Activated naive CD8-positive, alpha-beta T cell treated with anti-CD3 and anti-CD28 coated beads for 36 hours (primary cell): ENCODE data around the gene CTNNBIP1. TPM values are rescaled to one million over a fixed set of nuclear protein-coding genes. Genes with fewer than 3 reads are reported as not detected.

Experiments
- DNase-seq: peaks from one replicate; pipeline ENCODE4 v3.0.0; 2021
- H3K27ac Mint-ChIP-seq: one replicate; pipeline ENCODE4 v1.8.0; 2022; ENCODE audit warnings: mild to moderate bottlenecking, moderate library complexity, mixed read lengths
- H3K27me3 Mint-ChIP-seq: one replicate; pipeline ENCODE4 v1.8.0; 2022; ENCODE audit warnings: mild to moderate bottlenecking, mixed read lengths
- H3K36me3 Mint-ChIP-seq: one replicate; pipeline ENCODE4 v1.8.0; 2021; ENCODE audit warnings: mild to moderate bottlenecking, mixed read lengths
- H3K4me1 Mint-ChIP-seq: one replicate; pipeline ENCODE4 v1.8.0; 2021; ENCODE audit warnings: mixed read lengths
- H3K4me3 Mint-ChIP-seq: one replicate; pipeline ENCODE4 v1.8.0; 2022; ENCODE audit warnings: mild to moderate bottlenecking, moderate library complexity, mixed read lengths
- H3K9me3 Mint-ChIP-seq: one replicate; pipeline ENCODE4 v1.8.0; 2022; ENCODE audit warnings: mixed read lengths
- total RNA-seq, 2 experiments: library from RNA; stranded (reverse); gene quantifications; one replicate each; pipeline ENCODE4 v1.2.3, GENCODE V29; 2021

The CTNNBIP1 gene
- total RNA-seq, 2 experiments from 2014 or later = 8.0 to 8.6 TPM

GRCh38 chr1:9910423-9911178 lies 532 bp upstream of the CTNNBIP1 start:
- Mint-ChIP-seq H3K4me1 (peaks cover 18% of the 10 kb centered on the region), H3K36me3 (no peaks in the 10 kb centered on the region), H3K9me3 (no peaks in the 10 kb centered on the region), H3K4me3 (peak overlapping the region; percentile 87), H3K27me3 (no peaks in the 10 kb centered on the region), H3K27ac (peak overlapping the region; percentile 94)
- peak; percentile 100 for DNase-seq

GRCh38 chr1:9909234-9910046 lies 629 bp downstream of the CTNNBIP1 start:
- Mint-ChIP-seq H3K4me3 (peak overlapping the region; percentile 92), H3K4me1 (peaks cover 22% of the 10 kb centered on the region), H3K36me3 (no peaks in the 10 kb centered on the region), H3K27ac (peak overlapping the region; percentile 65), H3K27me3 (no peaks in the 10 kb centered on the region), H3K9me3 (no peaks in the 10 kb centered on the region)
- DNase-seq = peak; percentile 47

GRCh38 chr1:9908871-9909233 lies 1.2 kb downstream of the CTNNBIP1 start:
- Mint-ChIP-seq H3K27me3 (no peaks in the 10 kb centered on the region), H3K9me3 (no peaks in the 10 kb centered on the region), H3K27ac (no peak overlapping the region), H3K4me1 (peaks cover 22% of the 10 kb centered on the region), H3K4me3 (peak overlapping the region; percentile 92), H3K36me3 (no peaks in the 10 kb centered on the region)
- DNase-seq = no peak

- Mint-ChIP-seq H3K27ac (no peak overlapping the region), H3K27me3 (no peaks in the 10 kb centered on the region), H3K4me1 (peaks cover 22% of the 10 kb centered on the region), H3K9me3 (no peaks in the 10 kb centered on the region), H3K4me3 (no peak overlapping the region), H3K36me3 (no peaks in the 10 kb centered on the region)
- DNase-seq = no peak
Measured at GRCh38 chr1:9907441-9907840, 2.6 kb downstream of the CTNNBIP1 start.

- H3K27ac Mint-ChIP-seq = no peak overlapping the region
- no peaks in the 10 kb centered on the region for H3K36me3 Mint-ChIP-seq
- H3K27me3 Mint-ChIP-seq = no peaks in the 10 kb centered on the region
- H3K4me1 Mint-ChIP-seq = peaks cover 18% of the 10 kb centered on the region
- no peak overlapping the region for H3K4me3 Mint-ChIP-seq
- H3K9me3 Mint-ChIP-seq = no peaks in the 10 kb centered on the region
- no peak for DNase-seq
Measured at GRCh38 chr1:9906466-9906865, 3.6 kb downstream of the CTNNBIP1 start.

- Mint-ChIP-seq H3K4me1 (peaks cover 25% of the 10 kb centered on the region), H3K9me3 (no peaks in the 10 kb centered on the region), H3K27me3 (no peaks in the 10 kb centered on the region), H3K27ac (no peak overlapping the region), H3K4me3 (no peak overlapping the region), H3K36me3 (no peaks in the 10 kb centered on the region)
- DNase-seq = no peak
Measured at GRCh38 chr1:9905010-9905409, 5.1 kb downstream of the CTNNBIP1 start.

- H3K4me1 Mint-ChIP-seq = peaks cover 28% of the 10 kb centered on the region
- no peaks in the 10 kb centered on the region for H3K9me3 Mint-ChIP-seq
- H3K4me3 Mint-ChIP-seq = no peak overlapping the region
- no peaks in the 10 kb centered on the region for H3K27me3 Mint-ChIP-seq
- no peak overlapping the region for H3K27ac Mint-ChIP-seq
- DNase-seq = no peak
- no peaks in the 10 kb centered on the region for H3K36me3 Mint-ChIP-seq
Measured at GRCh38 chr1:9904596-9904995, 5.5 kb downstream of the CTNNBIP1 start.

- Mint-ChIP-seq H3K36me3 (no peaks in the 10 kb centered on the region), H3K4me1 (peaks cover 24% of the 10 kb centered on the region), H3K9me3 (no peaks in the 10 kb centered on the region), H3K4me3 (no peak overlapping the region), H3K27ac (no peak overlapping the region), H3K27me3 (no peaks in the 10 kb centered on the region)
- DNase-seq = no peak
Measured at GRCh38 chr1:9903801-9904527, 6.1 kb downstream of the CTNNBIP1 start.

GRCh38 chr1:9902060-9902452 lies 8.0 kb downstream of the CTNNBIP1 start:
- no peak for DNase-seq
- Mint-ChIP-seq H3K27ac (no peak overlapping the region), H3K4me3 (no peak overlapping the region), H3K36me3 (no peaks in the 10 kb centered on the region), H3K9me3 (no peaks in the 10 kb centered on the region), H3K4me1 (peaks cover 18% of the 10 kb centered on the region), H3K27me3 (no peaks in the 10 kb centered on the region)

- Mint-ChIP-seq H3K4me3 (no peak overlapping the region), H3K27me3 (no peaks in the 10 kb centered on the region), H3K36me3 (no peaks in the 10 kb centered on the region), H3K27ac (no peak overlapping the region), H3K9me3 (no peaks in the 10 kb centered on the region), H3K4me1 (peaks cover 18% of the 10 kb centered on the region)
- DNase-seq = no peak
Measured at GRCh38 chr1:9901148-9902059, 8.7 kb downstream of the CTNNBIP1 start.

- Mint-ChIP-seq H3K4me3 (no peak overlapping the region), H3K36me3 (no peaks in the 10 kb centered on the region), H3K27me3 (no peaks in the 10 kb centered on the region), H3K9me3 (no peaks in the 10 kb centered on the region), H3K4me1 (peaks cover 18% of the 10 kb centered on the region), H3K27ac (no peak overlapping the region)
- DNase-seq = no peak
Measured at GRCh38 chr1:9900142-9901043, 9.7 kb downstream of the CTNNBIP1 start.

GRCh38 chr1:9894115-9894514 lies 16.0 kb downstream of the CTNNBIP1 start:
- H3K4me1 Mint-ChIP-seq = peaks cover 11% of the 10 kb centered on the region
- no peaks in the 10 kb centered on the region for H3K9me3 Mint-ChIP-seq
- H3K27ac Mint-ChIP-seq = no peak overlapping the region
- DNase-seq = no peak
- H3K27me3 Mint-ChIP-seq = no peaks in the 10 kb centered on the region
- H3K36me3 Mint-ChIP-seq = no peaks in the 10 kb centered on the region
- H3K4me3 Mint-ChIP-seq = no peak overlapping the region

- DNase-seq = no peak
- no peak overlapping the region for H3K27ac Mint-ChIP-seq
- H3K4me1 Mint-ChIP-seq = peaks cover 11% of the 10 kb centered on the region
- H3K9me3 Mint-ChIP-seq = no peaks in the 10 kb centered on the region
- no peaks in the 10 kb centered on the region for H3K36me3 Mint-ChIP-seq
- no peak overlapping the region for H3K4me3 Mint-ChIP-seq
- H3K27me3 Mint-ChIP-seq = no peaks in the 10 kb centered on the region
Measured at GRCh38 chr1:9892563-9893528, 17.2 kb downstream of the CTNNBIP1 start.
